GM06990 (cell line): ENCODE results near the gene BTRC.

Source experiments
- DNase-seq: peaks from one replicate; pipeline ENCODE4 v3.0.0-alpha.2; 2011; ENCODE audit not compliant: insufficient read length; ENCODE audit errors: extremely low read depth
- H3K27me3 ChIP-seq: replicated peaks from 2 replicates; pipeline ENCODE4 v1.6.0; 2011; ENCODE audit warnings: low read length; ENCODE audit not compliant: control insufficient read depth, insufficient read depth
- H3K36me3 ChIP-seq: 2 replicates; pipeline ENCODE4 v1.5.1; 2011; ENCODE audit warnings: low read length; ENCODE audit not compliant: control insufficient read depth, insufficient read depth
- H3K4me3 ChIP-seq: replicated peaks from 2 replicates; pipeline ENCODE4 v1.5.1; 2011; ENCODE audit warnings: low read depth, mild to moderate bottlenecking, control low read depth, low read length
- TF ChIP-seq, protein P1 (sequence below): IDR thresholded peaks from 2 replicates; pipeline ENCODE4 v1.5.1; 2011; ENCODE audit warnings: low read length, control low read depth, mild to moderate bottlenecking, inconsistent platforms; ENCODE audit not compliant: insufficient read depth, poor library complexity, severe bottlenecking

BTRC gene

DNA sequence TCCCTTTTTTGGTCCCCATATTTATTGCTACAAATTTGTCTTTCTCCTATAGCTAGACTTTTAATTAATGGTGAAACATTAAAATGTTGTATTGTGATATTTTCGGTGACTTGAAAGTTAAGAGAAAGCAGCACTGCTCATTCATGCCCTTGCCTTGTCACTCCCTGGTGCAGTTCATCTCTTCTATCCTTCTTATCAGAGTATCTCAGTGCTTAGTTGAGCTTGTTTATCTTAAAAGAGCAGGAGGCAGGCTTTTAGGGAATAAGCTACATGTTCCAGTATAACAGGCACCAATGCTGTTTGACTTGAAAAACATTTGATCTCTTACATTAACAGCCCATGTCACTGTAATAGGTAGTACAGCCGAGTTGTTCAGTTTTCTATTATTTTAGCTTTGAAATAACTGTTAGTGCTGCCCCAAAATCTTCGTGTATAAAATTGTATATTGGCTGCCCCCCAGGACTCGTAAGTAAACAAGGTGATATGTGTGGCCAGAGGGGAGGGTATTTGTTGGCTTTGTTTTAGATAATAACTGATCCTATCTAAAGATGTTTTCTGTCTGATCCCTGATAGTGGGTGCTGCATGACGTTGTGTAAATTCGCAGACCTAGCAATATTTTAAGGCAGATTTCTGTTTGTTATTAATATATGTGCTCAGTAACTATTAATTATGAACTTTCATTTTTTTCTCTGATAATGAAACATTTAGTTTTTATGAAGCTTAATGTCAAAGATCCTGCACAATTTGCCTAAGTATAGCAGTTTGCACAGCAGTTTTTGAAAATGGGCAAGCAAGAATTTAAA, 96.5 kb downstream of the BTRC start:
- no peaks in the 10 kb centered on the region for H3K36me3 ChIP-seq
- no peak for DNase-seq
- H3K27me3 ChIP-seq: no peaks in the 10 kb centered on the region
- TF ChIP-seq, protein P1, sequence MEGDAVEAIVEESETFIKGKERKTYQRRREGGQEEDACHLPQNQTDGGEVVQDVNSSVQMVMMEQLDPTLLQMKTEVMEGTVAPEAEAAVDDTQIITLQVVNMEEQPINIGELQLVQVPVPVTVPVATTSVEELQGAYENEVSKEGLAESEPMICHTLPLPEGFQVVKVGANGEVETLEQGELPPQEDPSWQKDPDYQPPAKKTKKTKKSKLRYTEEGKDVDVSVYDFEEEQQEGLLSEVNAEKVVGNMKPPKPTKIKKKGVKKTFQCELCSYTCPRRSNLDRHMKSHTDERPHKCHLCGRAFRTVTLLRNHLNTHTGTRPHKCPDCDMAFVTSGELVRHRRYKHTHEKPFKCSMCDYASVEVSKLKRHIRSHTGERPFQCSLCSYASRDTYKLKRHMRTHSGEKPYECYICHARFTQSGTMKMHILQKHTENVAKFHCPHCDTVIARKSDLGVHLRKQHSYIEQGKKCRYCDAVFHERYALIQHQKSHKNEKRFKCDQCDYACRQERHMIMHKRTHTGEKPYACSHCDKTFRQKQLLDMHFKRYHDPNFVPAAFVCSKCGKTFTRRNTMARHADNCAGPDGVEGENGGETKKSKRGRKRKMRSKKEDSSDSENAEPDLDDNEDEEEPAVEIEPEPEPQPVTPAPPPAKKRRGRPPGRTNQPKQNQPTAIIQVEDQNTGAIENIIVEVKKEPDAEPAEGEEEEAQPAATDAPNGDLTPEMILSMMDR: no peak
- H3K4me3 ChIP-seq: no peak overlapping the region

DNA sequence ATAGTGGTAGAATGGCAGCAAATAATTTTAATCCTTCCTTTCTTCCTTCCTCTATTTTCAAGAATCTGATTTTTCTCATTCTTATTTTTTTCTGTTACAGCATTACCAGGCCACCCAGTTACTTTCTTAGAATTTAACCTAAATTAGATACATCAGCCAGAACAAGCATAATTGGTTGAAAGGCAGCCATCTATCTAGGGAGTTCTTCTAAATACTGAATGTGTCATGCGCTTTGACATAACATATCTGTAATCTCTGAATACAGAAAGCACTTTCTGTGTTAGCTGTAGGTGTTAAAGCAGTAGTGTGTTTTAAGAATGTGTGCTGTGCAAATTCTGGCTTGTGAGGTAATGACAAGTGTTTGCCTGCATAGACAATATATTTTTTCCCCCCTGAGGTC, 97.3 kb downstream of the BTRC start:
- TF ChIP-seq, protein P1: no peak
- H3K4me3 ChIP-seq: no peak overlapping the region
- DNase-seq: no peak
- no peaks in the 10 kb centered on the region for H3K27me3 ChIP-seq
- no peaks in the 10 kb centered on the region for H3K36me3 ChIP-seq

DNA sequence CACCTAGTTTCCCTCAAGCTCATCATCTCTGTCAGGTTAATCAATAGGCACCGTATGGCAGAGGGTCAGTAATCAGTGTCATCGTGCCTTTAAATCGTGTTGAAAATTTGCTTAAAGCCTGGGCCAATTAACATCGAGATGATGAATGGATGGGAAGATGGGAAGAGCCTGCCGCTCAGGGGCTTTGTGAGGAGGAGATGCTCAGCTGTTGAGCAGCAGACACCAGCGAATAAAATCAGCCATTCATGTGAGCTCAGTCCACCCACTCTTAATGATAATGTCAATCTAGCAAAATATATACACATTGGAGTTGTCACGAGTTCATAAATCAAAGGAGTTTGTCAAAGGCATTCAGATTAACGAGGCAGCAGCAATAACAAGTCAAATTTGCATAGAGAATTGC, 97.7 kb downstream of the BTRC start:
- H3K36me3 ChIP-seq: no peaks in the 10 kb centered on the region
- H3K4me3 ChIP-seq: no peak overlapping the region
- TF ChIP-seq, protein P1: no peak
- no peaks in the 10 kb centered on the region for H3K27me3 ChIP-seq
- DNase-seq: no peak

DNA sequence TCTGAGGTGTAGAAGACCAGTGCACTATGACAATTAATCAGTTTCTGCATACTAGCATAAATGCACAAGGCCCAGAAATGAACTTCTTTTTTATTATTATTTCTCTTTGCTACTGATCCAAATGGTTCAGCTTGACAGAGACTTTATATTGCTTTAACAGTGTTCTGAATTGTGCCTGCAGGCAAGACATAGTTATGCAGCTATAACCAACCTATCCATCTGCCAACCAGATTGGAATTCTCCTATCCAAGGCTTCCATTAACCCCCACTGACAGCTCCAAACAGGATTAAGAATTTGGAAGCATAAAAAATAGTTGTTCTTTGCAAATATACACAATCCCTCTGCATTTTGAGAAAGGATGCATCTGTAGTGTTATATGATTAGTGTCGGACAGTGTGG, 98.2 kb downstream of the BTRC start:
- TF ChIP-seq, protein P1: no peak
- DNase-seq: no peak
- H3K27me3 ChIP-seq: no peaks in the 10 kb centered on the region
- no peak overlapping the region for H3K4me3 ChIP-seq
- no peaks in the 10 kb centered on the region for H3K36me3 ChIP-seq

DNA sequence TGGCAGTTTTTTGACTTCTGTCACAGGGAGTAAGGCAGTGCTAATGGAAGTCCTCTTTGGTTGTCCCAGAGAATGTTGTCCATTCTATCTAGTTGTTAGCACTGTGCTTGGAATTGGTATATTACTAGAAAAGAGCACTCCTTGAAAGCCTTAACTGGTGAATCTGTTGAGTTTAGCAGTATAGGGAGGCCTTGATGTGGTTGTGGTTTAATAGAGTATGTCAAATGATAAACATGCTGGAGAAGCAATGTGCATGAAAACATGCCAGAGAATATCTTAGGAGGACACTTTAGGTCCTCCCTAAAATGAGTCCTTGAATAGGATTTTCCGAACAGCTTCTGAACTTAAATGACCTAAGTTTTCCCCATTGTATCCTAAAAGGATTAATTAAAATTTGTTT, 98.6 kb downstream of the BTRC start:
- TF ChIP-seq, protein P1: no peak
- no peaks in the 10 kb centered on the region for H3K36me3 ChIP-seq
- DNase-seq: no peak

More for the DNA sequence above, 98.6 kb downstream of the BTRC start:
- Histone ChIP-seq H3K4me3 (no peak overlapping the region), H3K27me3 (no peaks in the 10 kb centered on the region)
